K562 (cell line): ENCODE measurements around the gene RNF19B. TPM values are rescaled to one million over a fixed set of nuclear protein-coding genes. Genes with fewer than 3 reads are reported as not detected.
A peak's percentile ranks its signal among the peaks of the same experiment; 100 is the strongest.

Experiments used
- ATAC-seq: fragments of 200-7000 bp; cut with Tn5 transposase; 3 replicates; pipeline ENCODE4 v1.9.1; 2020; ENCODE audit warnings: moderate library complexity
- BruUV-seq: library from RNA; stranded (reverse); fragments of 400-500 nt; replicated peaks from 2 replicates; lab custom pipeline; 2021; lab: Mats Ljungman, UMichigan
- CTCF ChIA-PET: fragments of 300-600 bp; formaldehyde crosslinking; extraction: SDS; loops from one replicate; lab custom pipeline; 2021; ENCODE audit warnings: low intra/inter-chr PET ratio; lab: Yijun Ruan, JAX
- POLR2A ChIA-PET: fragments of 300-600, 350-650 bp; sonication (Branson Sonifier 250); formaldehyde crosslinking; extraction: SDS; loops from one replicate; lab custom pipeline; 2021; ENCODE audit warnings: antibody characterized with exemption, inconsistent platforms; lab: Yijun Ruan, JAX
- DNase-seq, 4 experiments: peaks; one replicate each; pipeline versions ENCODE4 v3.0.0 to v3.0.0-alpha.2; 2011 to 2018; ENCODE audit warnings: low spot score in 3 of 4, mixed read lengths in 3 of 4; ENCODE audit errors: extremely low read depth in 1 of 4
- FAIRE-seq: peaks from 2 replicates; lab custom pipeline; 2011; peaks lifted over from hg19 to GRCh38; lab: Jason Lieb, UNC
- H2AFZ ChIP-seq: 2 replicates; pipeline ENCODE4 v1.6.0; 2011; ENCODE audit warnings: low read depth, low read length, control low read depth, inconsistent platforms
- H3K27ac ChIP-seq: fragments of 200-600 bp; 3 replicates; pipeline ENCODE4 v1.8.0; 2011; ENCODE audit warnings: low read depth, mild to moderate bottlenecking, control low read depth, inconsistent platforms, low read length, moderate library complexity, mixed read lengths; ENCODE audit errors: extremely low read depth
- H3K27me3 ChIP-seq, 2 experiments: fragments of 300-600 bp in 1 of 2; 2 replicates in 1 of 2; 3 replicates in 1 of 2; pipeline versions ENCODE4 v1.6.0 to v1.8.0; 2011; ENCODE audit warnings: inconsistent platforms in 2 of 2, low read length in 2 of 2, mild to moderate bottlenecking in 1 of 2, mixed read lengths in 1 of 2, moderate library complexity in 1 of 2; ENCODE audit not compliant: control insufficient read depth in 2 of 2, insufficient read depth in 2 of 2
- H3K36me3 ChIP-seq: fragments of 300-600 bp; 3 replicates; pipeline ENCODE4 v1.8.0; 2011; ENCODE audit warnings: mild to moderate bottlenecking, low read length, inconsistent platforms; ENCODE audit not compliant: control insufficient read depth, insufficient read depth
- H3K4me1 ChIP-seq, 2 experiments: fragments of 200-600 bp in 1 of 2; replicated peaks in 1 of 2; 2 replicates in 1 of 2; 3 replicates in 1 of 2; pipeline versions ENCODE4 v1.5.1 to v1.8.0; 2011; ENCODE audit warnings: inconsistent platforms in 2 of 2, low read length in 2 of 2, mild to moderate bottlenecking in 1 of 2, mixed read lengths in 1 of 2, moderate library complexity in 1 of 2; ENCODE audit not compliant: control insufficient read depth in 2 of 2, insufficient read depth in 2 of 2
- H3K4me2 ChIP-seq: 2 replicates; pipeline ENCODE4 v1.6.1; 2011; ENCODE audit warnings: low read length, control low read depth, inconsistent platforms, mixed read lengths; ENCODE audit not compliant: insufficient read depth
- H3K4me3 ChIP-seq: fragments of 200-600 bp; sonication (generic), shearing (Covaris generic); 2 replicates; pipeline ENCODE4 v1.5.1; 2016; ENCODE audit warnings: control low read depth, inconsistent platforms
- H3K79me2 ChIP-seq: fragments of 200-600 bp; 3 replicates; pipeline ENCODE4 v1.8.0; 2011; ENCODE audit warnings: low read length, inconsistent platforms; ENCODE audit not compliant: control insufficient read depth, insufficient read depth
- H3K9ac ChIP-seq, 2 experiments: 2 replicates each; pipeline versions ENCODE4 v1.6.0 to v1.6.1; 2011; ENCODE audit warnings: low read depth in 2 of 2, low read length in 2 of 2, control low read depth in 1 of 2, inconsistent platforms in 1 of 2, mild to moderate bottlenecking in 1 of 2, mixed read lengths in 1 of 2; ENCODE audit not compliant: insufficient read depth in 1 of 2
- H3K9me1 ChIP-seq: one replicate; pipeline ENCODE4 v1.6.0; 2011; ENCODE audit warnings: inconsistent platforms, mild to moderate bottlenecking, low read length, moderate library complexity; ENCODE audit not compliant: control insufficient read depth, insufficient read depth
- H3K9me3 ChIP-seq: replicated peaks from 2 replicates; pipeline ENCODE4 v1.5.1; 2011; ENCODE audit warnings: low read depth, low read length, inconsistent platforms; ENCODE audit not compliant: control insufficient read depth, insufficient read depth
- H4K20me1 ChIP-seq: replicated peaks from 2 replicates; pipeline ENCODE4 v1.6.1; 2011; ENCODE audit warnings: low read length, inconsistent platforms, mixed read lengths; ENCODE audit not compliant: control insufficient read depth, insufficient read depth
- RBM25 ChIP-seq: fragments of 200-400 bp; formaldehyde crosslinking; IDR thresholded peaks from 2 replicates; pipeline ENCODE4 v1.6.1; 2018; ENCODE audit warnings: low read length, low read depth, moderate library complexity; ENCODE audit not compliant: severe bottlenecking
- ZBTB40 ChIP-seq, 2 experiments: fragments of 450-650 bp in 1 of 2; sonication (generic) in 1 of 2; formaldehyde crosslinking in 1 of 2; IDR thresholded peaks; 2 replicates each; pipeline versions ENCODE4 v1.7.1 to v1.9.0; 2016 to 2022; ENCODE audit warnings: inconsistent platforms in 1 of 2, mild to moderate bottlenecking in 1 of 2, missing genetic modification reagents in 1 of 2
- ZNF121 ChIP-seq: sonication (generic); formaldehyde crosslinking; conservative IDR thresholded peaks from 2 replicates; pipeline ENCODE4 v1.8.0; 2022; ENCODE audit warnings: missing genetic modification reagents
- WGBS: fragments of 100-300 bp; shearing (Covaris generic); methylation state at CpG from one replicate; pipeline ENCODE4 v1.1.6; 2016; ENCODE audit warnings: low coverage, mixed read lengths; ENCODE audit not compliant: insufficient coverage; ENCODE audit errors: missing lambda C conversion rate; 5-methylcytosine and 5-hydroxymethylcytosine counted together
- in situ Hi-C: fragments of 300-500 bp; cut with MboI; formaldehyde crosslinking; loops from 4 replicates; pipeline ENCODE4 v1.15.0; 2018; ENCODE audit warnings: inconsistent platforms, mixed read lengths
- intact Hi-C: fragments of 100-400 bp; cut with micrococcal nuclease; formaldehyde crosslinking; loops from 2 replicates; pipeline ENCODE4 v1.14.2; 2022
- polyA plus RNA-seq, 8 experiments: library from polyadenylated mRNA; depleted of rRNA in 4 of 8; stranded (reverse) in 5 of 8; unstranded in 3 of 8; fragments of >200 nt; fragmentation: Nextera tagmentation in 2 of 8; fragmentation: Illumina TruSeq in 1 of 8; extraction: Ambion mirVana in 2 of 8; extraction: Trizol in 1 of 8; gene quantifications; 2 replicates each; pipeline versions ENCODE4 v1.2.1 to v1.2.3, GENCODE V29; 2011 to 2014; ENCODE audit warnings: inconsistent platforms in 1 of 8, missing spikeins in 1 of 8
- total RNA-seq, 7 experiments: library from RNA; depleted of rRNA in 6 of 7; stranded (reverse); fragments of >200 nt in 6 of 7; fragmentation: Illumina TruSeq in 2 of 7; extraction: Trizol in 2 of 7; gene quantifications; 2 replicates each; pipeline versions ENCODE4 v1.2.1 to v1.2.3, GENCODE V29; 2011 to 2021; ENCODE audit warnings: low replicate concordance in 1 of 7

The RNF19B gene
- total and polyA plus RNA-seq, 9 of the 15 experiments (the other 6 are each of a cell fraction or from before 2014, with no cell fraction given): 2.6 to 14.9 (median 10.1) TPM

GRCh38 chr1:32978854-32979253 is 14.2 kb upstream of the RNF19B start:
- ATAC-seq (no peak), DNase-seq (no peak), FAIRE-seq (no peak)
- Histone ChIP-seq H2AFZ (no peak overlapping the region), H3K27ac (no peak overlapping the region), H3K27me3 (peaks cover 3 to 4% of the 10 kb centered on the region in 2 experiments; a peak in 3 of 5 replicates), H3K9me3 (no peaks in the 10 kb centered on the region; the same call in 1 of the 2 replicates), H4K20me1 (no peaks in the 10 kb centered on the region), H3K9me1 (no peaks in the 10 kb centered on the region), H3K9ac (no peak overlapping the region), H3K36me3 (no peaks in the 10 kb centered on the region), H3K4me2 (no peak overlapping the region), H3K4me3 (no peak overlapping the region), H3K4me1 (peaks cover 0 to 2% of the 10 kb centered on the region in 2 experiments; a peak in 4 of 5 replicates), H3K79me2 (no peaks in the 10 kb centered on the region)
- BruUV-seq: no TSS peak
- intact Hi-C loops (no loop called here), in situ Hi-C loops (no loop called here)
- POLR2A ChIA-PET: no interaction called here
- CTCF ChIA-PET: no interaction called here
- 7% methylated on average over 4 of the region's 4 CpGs for WGBS
- TF ChIP-seq RBM25 (peak; percentile 8), ZBTB40 (IDR thresholded peaks at IDR 0.05) (no peak), ZBTB40 (CRISPR knock-in tag; IDR thresholded peaks at IDR 0.05) (no peak), ZNF121 (CRISPR knock-in tag) (peak; percentile 78)
